HG02571 (cell line): ENCODE results near the gene STRADB.
A peak's percentile ranks its signal among the peaks of the same experiment; 100 is the strongest.
"Not testable (repeated sequence)": the region's sequence is repeated elsewhere in the genome, so short reads cannot be mapped to it uniquely, and the experiment has no call there.

Source experiments
- ATAC-seq: cut with Tn5 transposase; IDR thresholded peaks from one replicate; pipeline ENCODE4 v1.9.1; 2021; ENCODE audit warnings: mild to moderate bottlenecking, moderate library complexity; ENCODE audit not compliant: unreplicated experiment

STRADB gene, protein sequence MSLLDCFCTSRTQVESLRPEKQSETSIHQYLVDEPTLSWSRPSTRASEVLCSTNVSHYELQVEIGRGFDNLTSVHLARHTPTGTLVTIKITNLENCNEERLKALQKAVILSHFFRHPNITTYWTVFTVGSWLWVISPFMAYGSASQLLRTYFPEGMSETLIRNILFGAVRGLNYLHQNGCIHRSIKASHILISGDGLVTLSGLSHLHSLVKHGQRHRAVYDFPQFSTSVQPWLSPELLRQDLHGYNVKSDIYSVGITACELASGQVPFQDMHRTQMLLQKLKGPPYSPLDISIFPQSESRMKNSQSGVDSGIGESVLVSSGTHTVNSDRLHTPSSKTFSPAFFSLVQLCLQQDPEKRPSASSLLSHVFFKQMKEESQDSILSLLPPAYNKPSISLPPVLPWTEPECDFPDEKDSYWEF

GRCh38 chr2:201451292-201452057 lies at the start of gene STRADB, which contains the start of gene TRAK2:
Gene STRADB, plus strand, starts transcription at chr2:201451740. Its CDS starts 3,101 bp downstream, at chr2:201454841.
Gene TRAK2, minus strand, starts transcription at chr2:201451458. Its CDS starts 30,951 bp downstream, at chr2:201420507.
- peak; percentile 96 for ATAC-seq

DNA sequence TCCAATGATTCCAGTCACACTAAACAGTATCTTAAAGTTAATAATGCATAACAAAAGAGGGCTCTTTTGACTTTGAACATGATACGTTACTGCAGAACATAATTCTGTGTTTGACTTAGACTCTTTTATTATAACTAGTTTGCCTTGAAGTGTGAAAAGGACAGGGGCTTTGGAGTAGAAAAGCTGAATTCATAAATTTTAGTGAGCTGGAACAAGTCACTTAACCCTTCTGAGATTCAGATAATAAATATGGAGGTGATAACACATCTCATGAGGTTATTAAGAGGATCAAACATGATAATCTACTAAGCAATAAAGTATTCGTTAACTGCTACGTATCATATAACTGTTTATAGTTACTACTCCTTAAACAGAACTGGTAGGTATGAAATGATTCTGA lies 49.7 kb upstream of the STRADB start:
- no peak for ATAC-seq

DNA sequence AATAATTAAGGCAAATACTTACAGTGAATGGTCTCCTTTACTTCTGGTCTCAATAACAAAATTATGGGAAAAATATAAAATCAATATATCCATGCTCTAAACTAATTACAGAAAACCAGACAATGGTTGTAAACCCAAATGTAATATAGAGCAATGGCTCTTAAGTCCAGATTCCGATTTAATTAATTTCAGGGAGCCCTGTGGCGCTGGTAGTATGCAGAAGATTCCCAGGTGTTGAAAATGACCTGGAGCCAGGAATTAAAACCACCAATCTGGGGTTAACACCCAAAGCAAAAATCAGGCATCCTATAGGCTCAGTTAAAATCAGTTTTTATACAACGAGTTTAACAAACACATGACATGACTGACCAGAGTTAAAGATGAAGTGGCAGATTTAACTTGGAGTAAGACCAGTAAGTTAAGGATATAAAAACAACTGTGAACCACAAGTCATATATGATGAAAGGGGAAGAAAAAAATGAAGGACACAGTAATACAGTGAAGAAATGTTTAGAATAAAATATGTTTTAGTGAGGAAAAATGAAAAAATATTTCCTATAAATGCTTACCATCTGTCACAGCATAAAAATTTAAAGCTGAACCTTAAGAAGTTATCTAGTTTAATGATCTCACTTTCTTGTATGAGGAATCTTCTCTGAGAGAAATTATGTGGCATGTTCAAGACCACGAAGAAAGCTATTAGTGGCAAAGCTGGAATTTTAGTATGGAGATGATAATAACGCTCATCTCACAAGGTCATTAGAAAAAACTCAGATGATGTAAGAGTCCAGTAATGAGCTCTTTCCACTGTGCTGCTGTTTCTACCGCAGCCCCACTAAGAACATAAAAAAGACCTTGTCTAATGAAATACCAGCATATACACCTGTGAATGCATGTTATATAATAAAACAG lies 48.6 kb upstream of the STRADB start:
- ATAC-seq: no peak

GRCh38 chr2:201403880-201404279 lies 47.7 kb upstream of the STRADB start:
- no peak for ATAC-seq

DNA sequence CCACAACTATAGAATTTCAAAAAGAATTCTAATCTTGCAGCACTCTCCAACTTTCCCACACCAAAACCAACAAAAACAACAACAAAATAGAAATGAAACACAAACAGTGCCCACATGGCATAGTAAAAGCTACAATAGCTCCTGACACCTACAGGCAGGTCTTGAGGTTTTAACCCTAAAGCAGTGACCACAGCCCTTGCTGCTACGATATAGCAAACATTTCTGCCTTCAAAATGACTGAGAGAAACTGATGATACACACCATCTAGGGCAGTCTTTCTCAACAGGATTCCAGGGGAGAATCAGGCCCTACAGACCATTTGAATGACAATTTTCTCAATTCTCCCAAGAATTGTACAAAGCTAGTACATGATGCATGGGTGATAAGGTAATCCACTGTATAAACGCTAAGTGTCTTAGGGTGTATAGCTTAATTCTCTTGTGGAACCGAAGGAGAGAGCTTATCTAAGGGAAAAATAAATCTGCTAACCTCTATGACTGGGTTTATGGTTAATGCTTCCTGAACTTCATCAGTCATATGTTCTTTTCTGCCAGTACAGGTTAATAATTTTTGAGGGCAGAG lies 46.8 kb upstream of the STRADB start:
- ATAC-seq: no peak

- ATAC-seq: no peak
These were observed 45.4 kb upstream of the STRADB start for GRCh38 chr2:201406077-201406662.

DNA sequence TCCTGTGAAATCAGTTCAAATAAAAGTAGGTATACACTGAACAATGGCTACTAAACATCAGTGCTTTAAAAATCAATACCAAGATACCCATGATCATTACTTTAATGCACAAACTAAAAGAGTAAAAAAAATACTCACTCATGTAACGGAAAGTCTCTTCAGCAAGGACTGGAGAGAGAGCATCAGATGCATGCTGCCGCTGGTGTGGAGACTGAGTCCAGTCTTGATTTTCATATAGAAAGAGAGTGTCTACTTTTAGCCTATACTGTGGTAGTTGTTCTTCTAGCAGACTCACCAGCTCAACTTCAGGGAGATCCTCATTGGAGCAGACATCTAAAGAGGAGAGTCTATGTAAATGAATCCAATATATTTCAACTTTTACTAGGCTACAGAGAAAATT lies 44.3 kb upstream of the STRADB start:
- ATAC-seq: no peak

DNA sequence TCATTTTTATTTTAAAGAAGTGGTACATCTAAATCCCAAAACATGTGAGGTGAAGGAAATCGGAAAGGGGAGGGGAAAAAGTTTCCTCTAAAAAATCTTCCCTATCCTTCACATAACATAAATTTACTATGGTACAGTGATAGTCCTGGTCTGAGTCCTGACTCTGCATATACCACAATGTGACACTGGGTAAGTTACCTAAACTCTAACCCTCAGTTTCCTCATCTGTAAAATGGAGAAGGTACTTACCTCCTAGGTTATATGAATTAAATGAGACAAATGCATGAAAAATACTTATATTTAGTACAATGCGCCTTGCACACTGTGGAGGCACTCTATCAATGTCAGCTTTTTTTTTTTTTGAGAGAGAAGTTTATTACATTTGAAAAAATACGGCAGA lies 42.6 kb upstream of the STRADB start:
- no peak for ATAC-seq

GRCh38 chr2:201411421-201411820 lies 40.1 kb upstream of the STRADB start:
- ATAC-seq: no peak

DNA sequence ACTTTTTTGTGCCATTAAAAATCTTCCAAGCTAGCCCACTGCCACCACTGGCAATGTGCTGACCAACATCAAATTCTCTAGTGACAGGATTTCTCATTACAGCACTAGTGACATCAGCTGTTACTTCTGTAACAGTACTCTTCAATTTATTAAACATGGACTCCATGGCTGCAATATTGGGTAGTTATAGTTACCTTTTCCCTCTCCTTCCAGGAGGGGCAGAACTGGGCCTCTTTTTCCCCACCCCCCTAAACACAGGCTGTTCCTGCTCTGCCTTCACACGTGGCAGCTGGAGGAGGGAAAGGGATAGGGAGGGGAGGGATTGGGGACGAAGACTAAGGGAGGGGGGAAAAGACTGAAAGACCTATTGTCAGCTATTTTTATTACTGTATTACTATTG lies 38.4 kb upstream of the STRADB start:
- no peak for ATAC-seq

- no peak for ATAC-seq
These were observed 38.0 kb upstream of the STRADB start for GRCh38 chr2:201413552-201413951.

DNA sequence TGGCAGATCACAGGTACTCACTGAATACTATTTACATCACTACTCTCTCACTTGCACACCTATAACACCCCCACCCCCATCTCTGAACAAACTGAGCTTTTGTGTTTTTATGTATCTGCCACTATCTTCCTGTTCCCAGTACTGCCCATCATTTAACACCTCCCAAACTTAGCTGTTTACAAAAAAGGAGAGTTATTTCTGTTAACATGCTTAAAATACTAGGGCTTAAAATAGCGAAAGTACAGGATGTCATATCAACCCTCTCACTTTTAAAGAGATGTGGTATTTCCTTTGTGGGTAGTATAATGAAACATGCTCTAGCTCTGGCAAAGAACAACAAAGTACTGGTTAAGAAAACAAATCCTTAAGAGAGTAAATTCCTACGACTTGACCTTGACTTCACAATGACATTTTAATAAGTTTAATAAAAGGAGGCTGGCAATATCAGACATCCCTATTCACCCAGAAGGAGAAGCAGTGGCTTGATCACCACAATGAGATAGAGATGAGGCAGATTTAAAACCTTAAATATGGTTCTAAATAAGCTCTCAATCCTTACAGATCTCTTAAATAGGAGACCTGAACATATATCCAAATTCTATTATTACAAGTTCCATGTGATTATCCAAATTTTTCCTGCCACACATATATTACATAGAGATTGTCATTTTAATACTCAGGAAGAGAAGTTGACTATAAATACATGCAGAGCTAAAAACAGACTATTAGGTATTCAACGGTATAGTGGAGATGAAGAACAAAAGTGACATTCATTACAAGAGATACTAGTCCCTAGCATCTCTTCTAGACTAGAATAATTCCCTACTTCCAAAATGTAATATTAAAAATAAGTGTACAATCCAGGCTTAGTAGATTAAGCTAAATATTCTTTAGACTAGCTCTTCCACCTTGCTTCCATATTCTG lies 37.2 kb upstream of the STRADB start:
- ATAC-seq: no peak

- no peak for ATAC-seq
These were observed 36.4 kb upstream of the STRADB start for GRCh38 chr2:201415149-201415548.

GRCh38 chr2:201419057-201419635 lies 32.4 kb upstream of the STRADB start:
- no peak for ATAC-seq

DNA sequence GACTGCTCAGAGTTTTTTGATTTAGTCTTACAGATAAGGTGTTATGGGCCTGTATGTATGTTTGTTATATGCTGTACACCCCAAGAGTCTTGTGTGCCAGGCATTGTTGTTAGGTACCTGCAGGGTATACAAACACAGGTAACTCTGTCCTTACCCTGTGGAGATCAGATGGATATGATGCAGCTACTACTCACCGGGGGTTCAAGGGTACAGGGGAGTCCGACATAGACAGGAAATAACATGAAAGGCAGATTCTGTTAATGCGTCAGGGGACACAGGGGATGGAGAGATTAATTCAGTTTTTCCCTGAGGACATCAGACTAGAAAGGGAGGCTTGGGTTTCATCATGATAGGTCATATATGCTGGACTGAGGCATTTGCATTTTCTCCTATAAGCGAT lies 31.6 kb upstream of the STRADB start:
- ATAC-seq: no peak

DNA sequence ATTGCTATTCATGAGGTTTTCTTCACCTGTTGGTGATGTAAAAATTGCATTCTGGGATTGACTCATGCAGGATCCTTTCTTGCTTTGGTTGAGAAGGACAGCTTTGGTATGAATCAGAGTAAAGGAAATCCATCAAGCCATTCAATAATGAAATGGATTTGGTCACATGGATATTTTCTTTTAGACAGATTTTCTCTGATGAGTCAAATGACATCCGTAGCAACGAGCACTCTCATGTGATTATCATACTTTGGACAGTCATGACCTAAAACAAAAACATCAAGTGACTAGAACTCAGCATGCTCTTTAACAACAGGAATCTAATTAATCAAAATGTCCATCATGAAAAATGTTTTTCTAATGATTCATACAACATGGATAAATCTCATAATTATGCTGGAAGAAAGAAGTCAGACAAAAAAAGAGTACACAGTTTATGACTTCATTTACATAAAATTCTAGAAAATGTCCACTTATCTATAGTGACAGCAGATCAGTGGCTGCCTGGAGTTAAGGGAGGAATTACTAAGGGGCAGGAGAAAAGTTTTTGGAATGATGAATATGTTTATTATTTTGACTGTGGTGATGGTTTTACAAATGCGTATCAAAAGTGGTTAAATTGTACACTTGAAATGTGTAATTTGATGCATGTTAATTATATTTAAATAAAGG lies 31.0 kb upstream of the STRADB start:
- ATAC-seq: no peak

DNA sequence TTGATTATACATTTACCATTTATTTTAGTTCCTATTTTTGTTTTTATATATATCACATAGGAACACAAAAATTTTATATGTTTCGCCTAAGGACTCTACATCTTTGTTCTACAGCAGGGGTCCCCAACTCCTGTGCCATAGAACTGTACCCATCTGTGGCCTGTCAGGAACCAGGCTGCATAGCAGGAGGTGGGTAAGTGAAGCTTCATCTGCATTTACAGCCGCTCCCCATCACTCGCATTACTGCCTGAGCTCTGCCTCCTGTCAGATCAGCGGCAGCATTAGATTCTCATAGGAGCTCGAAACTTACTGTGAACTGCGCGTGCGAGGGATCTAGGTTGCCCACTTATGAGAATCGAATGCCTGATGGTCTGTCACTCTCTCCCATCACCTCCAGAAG lies 25.6 kb upstream of the STRADB start:
- no peak for ATAC-seq

GRCh38 chr2:201428366-201428765 lies 23.2 kb upstream of the STRADB start:
- not testable (repeated sequence) for ATAC-seq
